ENCODE measurements around the gene TBKBP1.

- no peak for TF ChIP-seq CTCF (conservative IDR thresholded peaks at IDR 0.05; ENCODE audit: low read depth, low read length)
- no peak for TF ChIP-seq EZH2 (IDR thresholded peaks at IDR 0.05; ENCODE audit: low read length, unreplicated experiment)
- no peak for TF ChIP-seq EZH2phosphoT487 (IDR thresholded peaks at IDR 0.05; ENCODE audit: borderline replicate concordance, low read length)
These were observed 39.9 kb downstream of the TBKBP1 start for GRCh38 chr17:47733674-47734410.

Measured in PC-3 (cell line).